BJ (cell line): ENCODE measurements around the gene HSBP1L1. TPM values are rescaled to one million over a fixed set of nuclear protein-coding genes. Genes with fewer than 3 reads are reported as not detected.

Source experiments
- CTCF ChIA-PET: fragments of 350-600 bp; formaldehyde crosslinking; extraction: SDS; loops from one replicate; lab custom pipeline; 2021; ENCODE audit warnings: antibody characterized with exemption, inconsistent platforms; lab: Yijun Ruan, JAX
- POLR2A ChIA-PET: fragments of 300-600 bp; sonication (Branson Sonifier 250); formaldehyde crosslinking; extraction: SDS; loops from one replicate; lab custom pipeline; 2021; ENCODE audit warnings: antibody characterized with exemption; lab: Charles Lee
- DNase-seq: peaks from one replicate; pipeline ENCODE4 v3.0.0-alpha.2; 2011; ENCODE audit warnings: low read depth
- H3K27me3 ChIP-seq: 2 replicates; pipeline ENCODE4 v1.6.0; 2011; ENCODE audit warnings: low read length; ENCODE audit not compliant: control insufficient read depth, insufficient read depth
- H3K36me3 ChIP-seq: 2 replicates; pipeline ENCODE4 v1.5.1; 2011; ENCODE audit warnings: low read length; ENCODE audit not compliant: control insufficient read depth, insufficient read depth
- H3K4me3 ChIP-seq: 2 replicates; pipeline ENCODE4 v1.5.1; 2011; ENCODE audit warnings: low read depth, mild to moderate bottlenecking, control low read depth, low read length
- polyA plus RNA-seq: library from polyadenylated mRNA; depleted of rRNA; stranded (reverse); fragments of >200 nt; gene quantifications from 2 replicates; pipeline ENCODE4 v1.2.3, GENCODE V29; 2011
- TF ChIP-seq, protein P1 (sequence below): IDR thresholded peaks from 2 replicates; pipeline ENCODE4 v1.5.1; 2011; ENCODE audit warnings: low read depth, mild to moderate bottlenecking, control low read depth, inconsistent platforms, low read length, moderate library complexity; ENCODE audit not compliant: insufficient read depth

HSBP1L1 gene
- polyA plus RNA-seq, 1 experiment, result 19.1 TPM

DNA sequence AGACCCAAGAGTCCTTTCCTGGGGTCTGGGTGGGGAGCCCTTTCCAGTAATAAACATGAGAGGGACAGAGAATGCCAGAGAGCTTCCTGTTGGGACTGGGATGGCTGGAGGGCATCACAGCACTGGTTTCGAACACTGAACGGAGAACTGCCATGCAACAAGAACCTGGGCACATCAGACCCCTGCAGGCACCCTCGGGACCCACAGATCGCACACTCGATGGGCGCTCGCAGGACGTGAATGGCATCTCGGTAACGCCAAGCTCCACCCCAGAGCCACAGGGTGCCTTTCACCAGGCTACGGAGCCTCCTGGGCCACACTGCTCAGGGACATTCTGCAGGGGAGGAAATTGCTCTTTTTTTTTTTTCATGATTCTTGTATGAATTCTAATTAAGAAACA is 38.1 kb upstream of the HSBP1L1 start:
- TF ChIP-seq, protein P1, sequence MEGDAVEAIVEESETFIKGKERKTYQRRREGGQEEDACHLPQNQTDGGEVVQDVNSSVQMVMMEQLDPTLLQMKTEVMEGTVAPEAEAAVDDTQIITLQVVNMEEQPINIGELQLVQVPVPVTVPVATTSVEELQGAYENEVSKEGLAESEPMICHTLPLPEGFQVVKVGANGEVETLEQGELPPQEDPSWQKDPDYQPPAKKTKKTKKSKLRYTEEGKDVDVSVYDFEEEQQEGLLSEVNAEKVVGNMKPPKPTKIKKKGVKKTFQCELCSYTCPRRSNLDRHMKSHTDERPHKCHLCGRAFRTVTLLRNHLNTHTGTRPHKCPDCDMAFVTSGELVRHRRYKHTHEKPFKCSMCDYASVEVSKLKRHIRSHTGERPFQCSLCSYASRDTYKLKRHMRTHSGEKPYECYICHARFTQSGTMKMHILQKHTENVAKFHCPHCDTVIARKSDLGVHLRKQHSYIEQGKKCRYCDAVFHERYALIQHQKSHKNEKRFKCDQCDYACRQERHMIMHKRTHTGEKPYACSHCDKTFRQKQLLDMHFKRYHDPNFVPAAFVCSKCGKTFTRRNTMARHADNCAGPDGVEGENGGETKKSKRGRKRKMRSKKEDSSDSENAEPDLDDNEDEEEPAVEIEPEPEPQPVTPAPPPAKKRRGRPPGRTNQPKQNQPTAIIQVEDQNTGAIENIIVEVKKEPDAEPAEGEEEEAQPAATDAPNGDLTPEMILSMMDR, result no peak
- H3K27me3 ChIP-seq, result no peaks in the 10 kb centered on the region
- CTCF ChIA-PET, result no interaction called here
- H3K36me3 ChIP-seq, result peaks cover 20% of the 10 kb centered on the region
- no peak overlapping the region for H3K4me3 ChIP-seq
- POLR2A ChIA-PET, result no interaction called here
- DNase-seq, result no peak

DNA sequence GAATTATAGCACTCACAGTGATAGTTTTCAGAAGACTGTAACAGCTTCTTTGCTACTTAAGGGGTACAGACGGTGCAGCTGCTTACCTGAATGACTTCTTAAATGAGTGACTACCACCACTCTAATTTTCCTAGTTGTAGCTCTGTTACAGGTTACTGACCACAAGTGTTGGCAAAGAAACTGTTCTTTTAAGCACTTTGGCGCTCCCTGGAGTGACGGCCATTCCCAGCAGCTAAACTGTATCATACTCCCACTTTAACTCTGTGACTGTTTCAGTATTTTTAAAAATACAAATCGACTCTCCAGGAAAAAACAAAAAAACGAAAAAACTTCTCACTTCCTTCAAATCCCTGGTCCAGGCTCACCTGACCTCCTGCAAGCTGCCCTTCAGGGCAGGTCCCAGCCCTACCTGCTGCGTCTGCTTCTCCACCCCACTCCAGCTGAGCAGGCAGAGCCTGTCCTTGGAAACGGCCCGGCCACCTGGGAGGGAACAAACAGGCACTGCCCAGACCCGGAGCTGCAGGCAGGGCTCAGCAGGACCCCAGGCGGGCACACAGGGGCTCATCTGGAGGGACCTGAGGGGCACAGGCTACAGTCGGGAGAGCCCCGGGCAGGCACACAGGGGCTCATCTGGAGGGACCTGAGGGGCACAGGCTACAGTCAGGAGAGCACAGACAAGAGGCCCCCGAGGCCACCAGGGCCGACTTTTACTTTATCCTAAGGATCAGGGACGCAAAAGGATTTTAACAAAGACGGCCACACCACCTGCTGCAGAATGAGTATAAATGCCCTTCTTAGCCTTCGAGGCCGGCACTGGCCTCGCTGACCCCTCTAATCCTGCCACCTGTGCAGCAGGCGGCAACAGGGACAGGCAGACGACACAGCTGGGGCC is 37.5 kb upstream of the HSBP1L1 start:
- CTCF ChIA-PET, result no interaction called here
- DNase-seq, result no peak
- peaks cover 18% of the 10 kb centered on the region for H3K36me3 ChIP-seq
- POLR2A ChIA-PET, result no interaction called here
- TF ChIP-seq, protein P1, result no peak
- H3K4me3 ChIP-seq, result no peak overlapping the region
- no peaks in the 10 kb centered on the region for H3K27me3 ChIP-seq

DNA sequence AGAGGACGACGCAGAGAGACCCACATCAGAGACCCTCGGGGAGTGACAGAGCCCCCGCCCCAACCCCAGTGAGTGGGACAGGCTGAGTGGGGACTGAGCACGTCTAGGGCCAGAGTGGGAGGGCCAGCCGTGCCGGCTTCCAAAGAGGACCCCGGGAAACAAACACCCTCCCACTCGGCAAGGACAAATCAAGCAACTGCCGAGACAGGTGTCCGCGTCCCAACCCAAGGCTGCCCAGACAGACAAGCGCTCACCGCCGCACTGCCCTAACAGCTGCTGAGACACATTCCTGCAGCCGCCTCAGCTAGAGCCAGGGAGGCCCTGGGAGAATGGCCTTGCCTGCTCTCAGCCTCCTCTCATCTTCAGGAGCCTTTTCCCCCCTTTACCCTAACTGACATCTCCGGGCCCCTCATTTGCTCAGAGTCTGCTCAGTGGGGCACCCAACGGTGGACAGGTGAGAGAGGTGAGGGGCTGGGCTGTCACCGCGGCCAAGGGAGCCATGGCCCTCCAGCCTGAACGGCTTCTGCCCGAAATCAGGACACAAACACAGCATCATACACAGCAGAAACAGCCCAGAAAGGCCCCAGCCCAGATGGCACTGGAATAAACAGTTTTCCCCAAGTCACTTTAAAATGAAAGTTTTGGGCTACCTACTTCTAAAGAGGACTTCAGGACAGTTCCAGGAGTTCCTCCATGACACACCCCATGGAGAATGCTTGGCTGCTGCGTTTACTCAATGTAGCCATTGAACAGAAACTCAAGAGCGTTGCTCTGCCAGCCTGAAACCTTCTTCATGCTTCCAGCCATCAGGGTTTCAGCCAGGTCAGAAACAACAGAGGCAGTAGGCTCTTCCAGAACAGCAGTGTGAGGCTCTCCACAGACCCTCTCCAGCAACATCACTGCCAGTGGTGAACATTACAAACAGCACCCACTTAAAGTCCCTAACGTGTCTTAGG is 36.6 kb upstream of the HSBP1L1 start:
- Histone ChIP-seq H3K36me3 (peaks cover 12% of the 10 kb centered on the region), H3K4me3 (no peak overlapping the region), H3K27me3 (no peaks in the 10 kb centered on the region)
- ChIA-PET CTCF (no interaction called here), POLR2A (no interaction called here)
- DNase-seq, result no peak
- TF ChIP-seq, protein P1, result no peak

DNA sequence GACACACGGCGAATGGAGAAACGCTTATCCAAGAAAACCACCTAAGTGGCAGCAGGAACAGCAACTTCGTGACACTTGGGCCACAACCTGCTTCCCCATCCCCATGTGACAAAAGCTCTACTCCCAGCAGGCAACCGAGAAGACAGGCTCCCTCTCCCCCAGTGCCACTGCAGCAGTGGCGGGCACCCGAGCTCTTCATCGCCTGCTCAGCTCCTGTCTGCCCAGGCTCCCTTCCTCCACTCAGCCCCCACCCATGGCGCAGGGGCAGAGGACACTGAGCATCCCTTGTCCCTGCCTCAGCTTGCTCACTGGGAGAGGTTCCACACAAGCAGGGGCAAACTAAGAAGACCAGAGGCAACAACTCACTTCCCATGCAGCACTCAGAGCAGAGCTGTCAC is 35.9 kb upstream of the HSBP1L1 start:
- Histone ChIP-seq H3K27me3 (no peaks in the 10 kb centered on the region), H3K4me3 (no peak overlapping the region), H3K36me3 (peaks cover 12% of the 10 kb centered on the region)
- ChIA-PET POLR2A (no interaction called here), CTCF (no interaction called here)
- TF ChIP-seq, protein P1, result no peak
- no peak for DNase-seq
